ENCODE data around the gene UCK2.

The UCK2 gene

GRCh38 chr1:165933446-165934170, 106.2 kb downstream of the UCK2 start:
- H3K4me1 Mint-ChIP-seq: no peaks in the 10 kb centered on the region
- no peak for TF ChIP-seq CTCF (IDR thresholded peaks at IDR 0.05; ENCODE audit: unreplicated experiment in 3 of 3)
- no peaks in the 10 kb centered on the region for H3K36me3 Mint-ChIP-seq (ENCODE audit: low read depth)
- H3K9me3 Mint-ChIP-seq: no peaks in the 10 kb centered on the region
- peaks cover 11% of the 10 kb centered on the region for H3K27me3 Mint-ChIP-seq (ENCODE audit: low read depth)
- H3K27ac Mint-ChIP-seq: no peak overlapping the region
- H3K4me3 Mint-ChIP-seq: no peak overlapping the region

DNA sequence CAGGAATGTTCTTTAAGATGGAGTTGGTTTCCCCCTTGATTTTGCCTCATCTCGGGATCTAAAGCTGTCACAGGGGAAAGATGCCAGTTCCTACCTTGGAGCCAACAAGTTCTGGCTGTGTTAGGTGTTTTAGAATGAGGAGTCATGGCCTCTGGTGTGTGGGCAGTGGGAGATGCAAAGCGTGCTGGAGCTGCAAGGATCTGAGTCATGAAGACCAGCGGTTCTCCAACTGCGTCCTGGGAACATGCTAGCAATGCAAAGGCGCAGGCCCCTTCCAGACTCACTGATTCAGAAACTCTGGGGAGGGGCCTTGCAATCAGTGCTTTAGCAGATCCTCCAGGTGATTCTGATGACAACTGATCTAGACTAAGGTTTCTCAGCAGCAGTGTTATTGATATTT, 109.1 kb downstream of the UCK2 start:
- Mint-ChIP-seq H3K27me3 (ENCODE audit: low read depth) (peaks cover 7% of the 10 kb centered on the region), H3K4me3 (no peak overlapping the region), H3K27ac (no peak overlapping the region), H3K4me1 (no peaks in the 10 kb centered on the region), H3K9me3 (no peaks in the 10 kb centered on the region), H3K36me3 (ENCODE audit: low read depth) (no peaks in the 10 kb centered on the region)
- TF ChIP-seq CTCF (IDR thresholded peaks at IDR 0.05; ENCODE audit: unreplicated experiment in 3 of 3): no peak

DNA sequence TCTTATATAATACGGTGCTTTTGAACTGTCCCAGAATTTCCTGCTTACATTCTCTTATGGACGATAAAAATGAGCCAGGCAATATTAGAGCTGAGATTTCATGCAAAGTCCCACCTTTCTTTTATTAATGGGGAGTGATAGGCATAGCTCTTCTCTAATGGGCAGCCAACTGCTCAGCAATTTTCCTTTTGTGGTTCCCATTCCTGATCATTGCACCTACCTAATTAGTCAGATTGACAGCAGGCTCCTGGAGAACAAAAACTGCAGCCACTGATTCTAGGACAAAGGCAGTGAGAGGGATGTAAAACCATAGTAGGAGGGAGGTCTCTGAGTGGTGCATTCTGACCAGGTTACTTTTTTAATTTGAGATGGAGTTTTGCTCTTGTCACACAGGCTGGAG, 110.4 kb downstream of the UCK2 start:
- no peak overlapping the region for H3K27ac Mint-ChIP-seq
- TF ChIP-seq CTCF (IDR thresholded peaks at IDR 0.05; ENCODE audit: unreplicated experiment in 3 of 3): no peak
- no peaks in the 10 kb centered on the region for H3K4me1 Mint-ChIP-seq
- peaks cover 7% of the 10 kb centered on the region for H3K27me3 Mint-ChIP-seq (ENCODE audit: low read depth)
- no peaks in the 10 kb centered on the region for H3K9me3 Mint-ChIP-seq
- H3K36me3 Mint-ChIP-seq (ENCODE audit: low read depth): no peaks in the 10 kb centered on the region
- H3K4me3 Mint-ChIP-seq: no peak overlapping the region

- H3K4me1 Mint-ChIP-seq: no peaks in the 10 kb centered on the region
- no peak overlapping the region for H3K4me3 Mint-ChIP-seq
- TF ChIP-seq CTCF (IDR thresholded peaks at IDR 0.05; ENCODE audit: unreplicated experiment in 3 of 3): no peak
- no peaks in the 10 kb centered on the region for H3K36me3 Mint-ChIP-seq (ENCODE audit: low read depth)
- H3K9me3 Mint-ChIP-seq: no peaks in the 10 kb centered on the region
- no peak overlapping the region for H3K27ac Mint-ChIP-seq
- H3K27me3 Mint-ChIP-seq (ENCODE audit: low read depth): peaks cover 11% of the 10 kb centered on the region
These were observed 111.4 kb downstream of the UCK2 start for GRCh38 chr1:165938844-165939243.

- H3K4me1 Mint-ChIP-seq: no peaks in the 10 kb centered on the region
- H3K4me3 Mint-ChIP-seq: no peak overlapping the region
- H3K27me3 Mint-ChIP-seq (ENCODE audit: low read depth): peaks cover 19% of the 10 kb centered on the region
- H3K27ac Mint-ChIP-seq: no peak overlapping the region
- H3K36me3 Mint-ChIP-seq (ENCODE audit: low read depth): no peaks in the 10 kb centered on the region
- H3K9me3 Mint-ChIP-seq: no peaks in the 10 kb centered on the region
- TF ChIP-seq CTCF (IDR thresholded peaks at IDR 0.05; ENCODE audit: unreplicated experiment in 3 of 3): no peak
These were observed 114.1 kb downstream of the UCK2 start for GRCh38 chr1:165941531-165941930.

GRCh38 chr1:165942062-165942461, 114.6 kb downstream of the UCK2 start:
- TF ChIP-seq CTCF (IDR thresholded peaks at IDR 0.05; ENCODE audit: unreplicated experiment in 3 of 3): no peak

More at GRCh38 chr1:165942062-165942461, 114.6 kb downstream of the UCK2 start:
- H3K4me3 Mint-ChIP-seq: no peak overlapping the region
- peaks cover 19% of the 10 kb centered on the region for H3K27me3 Mint-ChIP-seq (ENCODE audit: low read depth)
- H3K9me3 Mint-ChIP-seq: no peaks in the 10 kb centered on the region
- H3K4me1 Mint-ChIP-seq: no peaks in the 10 kb centered on the region
- H3K27ac Mint-ChIP-seq: no peak overlapping the region
- H3K36me3 Mint-ChIP-seq (ENCODE audit: low read depth): no peaks in the 10 kb centered on the region

Data from nephron (organoid).